Activated CD4-positive, alpha-beta T cell treated with anti-CD3 and anti-CD28 coated beads, Interleukin-2, amount 50 U/mL, for 24 hours (primary cell): Measurements from ENCODE around the gene SHKBP1.
"Not testable (repeated sequence)": the region's sequence is repeated elsewhere in the genome, so short reads cannot be mapped to it uniquely, and the experiment has no call there.

ENCODE experiments used
- DNase-seq, 2 donors: peaks; one replicate each; pipeline ENCODE4 v3.0.0-alpha.2; 2020; ENCODE audit warnings: low read depth in 1 of 2, low spot score in 1 of 2

SHKBP1 gene

DNA sequence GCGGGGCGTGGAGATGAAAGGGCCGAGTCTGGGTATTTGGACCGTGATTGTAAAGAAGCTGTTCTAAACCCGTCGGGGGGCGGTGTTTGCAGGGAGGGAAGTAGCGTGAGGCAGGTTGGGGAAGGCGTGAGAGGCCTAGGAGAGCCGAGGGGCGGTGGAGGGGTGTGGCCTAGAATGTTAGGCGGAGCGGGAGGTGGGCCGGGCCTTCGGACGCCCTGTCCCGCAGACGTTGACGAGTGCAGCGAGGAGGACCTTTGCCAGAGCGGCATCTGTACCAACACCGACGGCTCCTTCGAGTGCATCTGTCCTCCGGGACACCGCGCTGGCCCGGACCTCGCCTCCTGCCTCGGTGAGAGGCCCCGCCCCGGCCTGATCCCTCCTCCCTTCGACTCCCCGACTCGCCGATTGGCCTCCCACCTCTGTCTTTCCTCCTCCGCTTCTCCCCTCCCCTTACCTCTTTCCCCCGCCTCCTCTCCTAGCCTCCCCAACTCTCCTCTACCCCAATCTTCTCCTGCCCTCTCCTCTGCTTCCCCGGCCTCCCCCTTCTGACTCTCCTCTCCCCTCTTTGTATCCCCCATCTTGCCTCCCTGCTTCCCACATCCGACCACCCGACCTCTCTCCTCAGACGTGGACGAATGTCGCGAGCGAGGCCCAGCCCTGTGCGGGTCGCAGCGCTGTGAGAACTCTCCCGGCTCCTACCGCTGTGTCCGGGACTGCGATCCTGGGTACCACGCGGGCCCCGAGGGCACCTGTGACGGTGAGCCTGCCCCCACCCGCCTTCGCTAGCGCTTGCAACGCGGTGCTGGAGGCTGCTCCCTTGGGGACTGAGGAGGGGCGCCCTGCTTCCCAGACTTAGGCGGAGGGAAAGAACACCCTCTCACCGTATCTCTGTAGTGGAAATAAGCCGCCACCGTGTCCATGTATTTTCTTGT is 37.3 kb downstream of the SHKBP1 start:
- DNase-seq, result peak; percentile 66 to 85

- peak; percentile 95 to 98 for DNase-seq
Measured at GRCh38 chr19:40614622-40615411, 38.1 kb downstream of the SHKBP1 start.

- DNase-seq, result no peak
Measured at GRCh38 chr19:40616178-40616577, 39.5 kb downstream of the SHKBP1 start.

DNA sequence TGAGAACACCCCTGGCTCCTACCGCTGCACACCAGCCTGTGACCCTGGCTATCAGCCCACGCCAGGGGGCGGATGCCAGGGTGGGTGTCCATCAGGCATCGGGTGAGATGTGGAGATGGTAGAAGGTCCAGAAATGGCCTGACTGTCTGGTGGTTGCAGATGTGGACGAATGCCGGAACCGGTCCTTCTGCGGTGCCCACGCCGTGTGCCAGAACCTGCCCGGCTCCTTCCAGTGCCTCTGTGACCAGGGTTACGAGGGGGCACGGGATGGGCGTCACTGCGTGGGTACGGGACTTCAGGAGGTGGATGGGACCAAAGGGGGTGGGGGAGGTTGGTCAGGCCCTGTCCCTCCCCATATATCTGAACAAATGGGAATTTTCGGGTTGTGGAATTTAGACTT is 40.3 kb downstream of the SHKBP1 start:
- DNase-seq, result no peak

GRCh38 chr19:40617961-40618360 is 41.3 kb downstream of the SHKBP1 start:
- DNase-seq, result no peak

DNA sequence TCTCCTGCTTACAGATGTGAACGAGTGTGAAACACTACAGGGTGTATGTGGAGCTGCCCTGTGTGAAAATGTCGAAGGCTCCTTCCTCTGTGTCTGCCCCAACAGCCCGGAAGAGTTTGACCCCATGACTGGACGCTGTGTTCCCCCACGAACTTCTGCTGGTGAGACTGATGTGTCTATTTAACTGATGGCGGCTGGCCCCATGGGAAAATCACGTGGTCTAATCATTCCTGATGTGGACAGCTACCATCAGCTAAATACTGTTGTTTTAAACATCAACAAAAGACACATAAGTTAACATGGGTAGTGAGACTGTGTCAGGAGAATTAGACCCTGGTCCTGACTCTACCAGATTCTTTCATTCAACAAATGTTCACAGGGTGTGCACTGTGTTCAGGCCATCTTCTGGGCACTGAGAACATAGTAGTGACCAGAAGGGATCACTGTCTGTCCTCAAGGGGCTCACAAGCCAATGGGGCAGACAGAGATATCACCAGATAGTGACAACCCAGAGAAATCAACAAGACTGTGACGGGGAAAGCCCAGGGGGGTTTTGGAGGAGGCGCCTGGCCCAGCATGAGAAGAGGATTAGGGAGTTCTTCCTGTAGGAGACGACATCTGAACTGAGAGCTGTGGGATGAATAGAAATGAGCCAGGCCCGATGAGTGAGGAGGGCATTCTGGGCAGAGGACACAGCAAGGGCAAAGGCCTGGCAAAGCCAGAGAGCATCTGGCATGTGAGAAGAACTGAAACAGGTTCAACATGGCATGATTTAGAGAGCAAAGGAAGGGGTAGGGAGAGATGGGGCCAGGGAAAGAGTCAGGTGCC is 42.9 kb downstream of the SHKBP1 start:
- no peak for DNase-seq

DNA sequence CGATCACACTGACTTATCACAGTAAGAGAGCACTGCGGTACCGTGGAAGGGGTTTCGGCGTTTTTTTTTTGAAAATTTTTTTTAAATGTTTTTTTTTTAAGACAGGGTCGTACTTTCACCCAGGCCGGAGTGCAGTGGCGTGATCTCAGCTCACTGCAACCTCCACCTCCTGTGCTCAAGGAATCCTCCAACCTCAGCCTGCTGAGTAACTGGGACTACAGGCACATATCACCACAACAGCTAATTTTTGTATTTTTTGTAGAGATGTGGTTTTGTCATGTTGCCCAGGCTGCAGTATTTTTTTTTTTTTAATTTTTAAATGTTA is 43.5 kb downstream of the SHKBP1 start:
- no peak for DNase-seq

DNA sequence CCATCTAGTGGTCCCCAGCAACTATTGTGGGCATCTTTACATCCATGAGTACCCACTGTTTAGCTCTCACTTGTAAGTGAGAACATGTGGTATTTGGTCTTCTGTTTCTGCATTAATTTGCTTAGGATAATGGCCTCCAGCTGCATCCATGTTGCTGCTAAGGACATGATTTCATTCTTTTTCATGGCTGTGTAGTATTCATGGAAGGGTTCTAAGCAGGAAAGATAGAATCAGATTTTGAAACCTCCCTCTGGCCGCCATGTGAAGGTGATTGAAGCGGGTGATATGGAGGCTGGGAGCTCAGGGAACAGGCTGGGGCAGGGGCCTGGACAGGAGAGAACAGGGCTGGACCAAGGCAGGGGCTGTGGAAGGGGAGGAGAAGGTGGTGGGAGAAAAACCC is 44.6 kb downstream of the SHKBP1 start:
- no peak for DNase-seq

- DNase-seq, result no peak
Measured at GRCh38 chr19:40621966-40622772, 45.5 kb downstream of the SHKBP1 start.

DNA sequence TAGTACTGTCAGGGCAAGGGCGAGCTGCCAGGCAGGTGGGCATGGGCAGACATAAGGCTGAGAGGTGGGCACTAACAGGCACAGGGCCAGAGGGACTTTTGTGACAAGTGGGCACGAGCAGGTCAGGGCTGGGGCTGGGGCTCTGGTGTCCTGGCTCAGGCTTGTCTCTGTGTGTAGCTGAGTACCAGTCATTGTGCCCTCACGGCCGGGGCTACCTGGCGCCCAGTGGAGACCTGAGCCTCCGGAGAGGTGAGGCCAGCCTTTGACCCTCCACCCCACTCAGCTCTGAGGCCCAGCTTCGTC is 46.1 kb downstream of the SHKBP1 start:
- no peak for DNase-seq

GRCh38 chr19:40623403-40624251 is 47.0 kb downstream of the SHKBP1 start:
- no peak for DNase-seq

DNA sequence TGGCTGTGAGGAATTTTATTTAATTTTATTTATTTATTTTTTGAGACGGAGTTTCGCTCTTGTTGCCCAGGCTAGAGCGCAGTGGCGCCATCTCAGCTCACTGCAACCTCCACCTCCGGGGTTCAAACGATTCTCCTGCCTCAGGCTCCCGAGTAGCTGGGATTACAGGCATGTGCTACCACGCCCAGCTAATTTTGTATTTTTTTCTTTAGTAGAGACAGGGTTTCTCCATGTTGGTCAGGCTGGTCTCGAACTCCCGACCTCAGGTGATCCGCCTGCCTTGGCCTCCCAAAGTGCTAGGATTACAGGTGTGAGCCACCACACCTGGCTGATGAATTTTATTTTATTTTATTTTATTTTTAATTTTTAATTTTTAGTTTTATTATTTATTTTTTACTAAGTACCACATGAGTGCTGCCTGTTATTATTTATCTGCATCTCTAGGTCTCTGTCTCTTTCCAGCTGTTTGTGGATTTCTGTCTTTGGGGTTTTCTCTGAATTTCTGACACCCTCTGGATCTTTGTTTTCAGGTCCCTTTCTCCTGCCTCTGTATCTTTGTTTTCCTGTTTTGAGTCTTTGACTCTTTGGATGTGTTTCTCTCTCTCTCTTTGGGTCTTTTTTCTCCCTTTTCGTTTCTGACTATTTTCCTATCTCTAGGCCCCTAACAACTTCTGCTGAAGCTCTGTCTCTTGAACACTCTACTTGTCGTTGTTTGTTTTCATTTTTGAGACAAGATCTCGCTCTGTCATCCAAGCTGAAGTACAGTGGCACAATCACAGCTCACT is 47.9 kb downstream of the SHKBP1 start:
- not testable (repeated sequence) for DNase-seq

GRCh38 chr19:40625406-40626120 is 48.9 kb downstream of the SHKBP1 start:
- no peak for DNase-seq

DNA sequence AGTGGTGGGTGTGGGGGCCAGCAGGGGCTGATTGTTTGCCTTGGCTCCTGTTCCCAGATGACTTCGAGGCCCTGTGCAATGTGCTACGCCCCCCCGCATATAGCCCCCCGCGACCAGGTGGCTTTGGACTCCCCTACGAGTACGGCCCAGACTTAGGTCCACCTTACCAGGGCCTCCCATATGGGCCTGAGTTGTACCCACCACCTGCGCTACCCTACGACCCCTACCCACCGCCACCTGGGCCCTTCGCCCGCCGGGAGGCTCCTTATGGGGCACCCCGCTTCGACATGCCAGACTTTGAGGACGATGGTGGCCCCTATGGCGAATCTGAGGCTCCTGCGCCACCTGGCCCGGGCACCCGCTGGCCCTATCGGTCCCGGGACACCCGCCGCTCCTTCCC is 50.2 kb downstream of the SHKBP1 start:
- no peak for DNase-seq

DNA sequence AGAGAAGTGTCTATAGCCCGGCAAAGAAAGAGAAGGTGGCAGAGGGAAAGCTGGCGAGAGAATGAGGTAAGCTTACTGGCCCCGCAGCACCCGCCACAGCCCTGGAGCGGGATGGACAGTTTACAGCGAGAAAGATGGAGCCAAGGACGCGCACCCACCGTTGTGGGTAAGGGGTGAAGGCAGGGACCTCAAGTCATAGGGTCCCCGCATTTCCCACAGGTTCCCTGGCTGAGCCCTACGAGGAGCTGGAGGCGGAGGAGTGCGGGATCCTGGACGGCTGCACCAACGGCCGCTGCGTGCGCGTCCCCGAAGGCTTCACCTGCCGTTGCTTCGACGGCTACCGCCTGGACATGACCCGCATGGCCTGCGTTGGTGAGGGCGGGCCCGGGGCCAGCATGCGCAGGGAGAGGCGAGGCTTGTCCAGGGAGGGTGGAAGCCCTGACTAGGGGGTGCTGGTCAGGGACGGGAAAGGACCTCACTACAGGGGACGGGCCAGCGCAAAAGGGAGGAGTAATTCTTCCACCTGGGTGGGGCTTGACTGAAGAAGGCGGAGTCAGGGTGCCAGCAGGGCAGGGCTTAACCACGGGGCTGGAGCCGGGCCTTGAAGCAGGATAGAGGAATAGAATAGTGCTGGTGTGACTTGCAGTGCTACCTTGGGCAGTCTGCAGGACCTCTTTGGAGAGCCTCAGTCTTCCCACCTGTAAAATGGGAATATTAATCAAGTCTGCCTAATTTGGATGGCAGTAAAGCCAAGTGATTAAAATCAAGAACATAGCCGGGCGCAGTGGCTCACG is 51.0 kb downstream of the SHKBP1 start:
- DNase-seq, result no peak

DNA sequence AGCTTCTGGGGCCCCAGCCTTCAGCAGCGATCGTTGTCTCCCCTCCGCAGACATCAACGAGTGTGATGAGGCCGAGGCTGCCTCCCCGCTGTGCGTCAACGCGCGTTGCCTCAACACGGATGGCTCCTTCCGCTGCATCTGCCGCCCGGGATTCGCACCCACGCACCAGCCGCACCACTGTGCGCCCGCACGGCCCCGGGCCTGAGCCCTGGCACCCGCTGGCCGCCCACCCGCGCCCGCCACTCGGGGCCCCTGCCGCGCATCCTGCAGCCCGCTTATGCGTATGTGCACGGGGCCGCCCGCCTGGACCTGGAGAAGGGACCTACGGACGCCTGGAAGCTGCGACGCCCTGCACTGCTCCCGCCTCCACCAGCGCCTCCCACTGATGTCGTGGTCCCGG is 52.7 kb downstream of the SHKBP1 start:
- DNase-seq, result no peak

DNA sequence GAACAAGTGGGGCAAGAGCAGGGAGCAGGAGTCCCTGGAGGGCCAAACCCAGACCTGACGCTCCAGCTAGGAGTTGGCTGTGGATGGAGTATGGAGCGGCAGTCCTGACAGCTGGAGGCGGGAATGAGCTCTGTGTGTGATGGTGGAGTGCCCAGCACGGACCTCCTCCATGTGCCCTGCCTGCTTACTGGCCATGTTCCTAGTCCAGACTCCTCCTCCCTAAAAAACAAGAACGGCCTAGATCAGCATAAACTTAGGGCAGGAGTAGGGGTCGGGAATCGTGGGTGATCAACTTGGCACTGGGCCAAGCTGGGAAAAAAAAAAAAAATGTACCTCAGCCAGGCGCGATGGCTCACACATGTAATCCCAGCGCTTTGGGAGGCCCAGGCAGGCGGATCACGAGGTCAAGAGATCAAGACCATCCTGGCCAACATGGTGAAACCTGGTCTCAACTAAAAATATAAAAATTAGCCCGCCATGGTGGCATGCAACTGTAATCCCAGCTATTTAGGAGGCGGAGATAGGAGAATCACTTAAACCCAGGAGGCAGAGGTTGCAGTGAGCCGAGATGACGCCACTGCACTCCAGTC is 54.0 kb downstream of the SHKBP1 start:
- DNase-seq, result no peak
